Mucosa of descending colon (tissue), 3 donors: ENCODE measurements around the gene DCP1A. TPM values are rescaled to one million over a fixed set of nuclear protein-coding genes. Genes with fewer than 3 reads are reported as not detected.

Experiments used
- ATAC-seq: fragments of 200-7000 bp; cut with Tn5 transposase; one replicate; pipeline ENCODE4 v1.9.1; 2020; ENCODE audit warnings: mild to moderate bottlenecking, moderate library complexity
- DNase-seq, 3 donors: peaks; one replicate each; pipeline ENCODE4 v3.0.0-alpha.2; 2020
- H3K36me3 ChIP-seq: fragments of 200-600 bp; one replicate; pipeline ENCODE4 v1.8.0; 2021; ENCODE audit warnings: low read depth, mild to moderate bottlenecking
- H3K4me1 ChIP-seq: fragments of 200-600 bp; one replicate; pipeline ENCODE4 v1.8.0; 2021; ENCODE audit warnings: low read depth, mild to moderate bottlenecking
- H3K4me3 ChIP-seq: fragments of 200-600 bp; one replicate; pipeline ENCODE4 v1.8.0; 2021; ENCODE audit warnings: mild to moderate bottlenecking
- H3K9me3 ChIP-seq: fragments of 200-600 bp; one replicate; pipeline ENCODE4 v1.8.0; 2021; ENCODE audit warnings: mild to moderate bottlenecking
- intact Hi-C, 2 donors: fragments of 100-400 bp; cut with DNase I in 1 of 2; cut with micrococcal nuclease in 1 of 2; formaldehyde crosslinking; loops; one replicate each; pipeline versions ENCODE4 v1.11.0 to v1.11.1; 2022; cut with DNase I, micrococcal nuclease
- total RNA-seq, 3 donors: library from RNA; stranded (reverse); fragmentation: NEBNext Ultra II Directional in 2 of 3; extraction: Animal tissue kit (Norgen Biotek cat#: 25700) in 2 of 3; gene quantifications; one replicate each; pipeline versions ENCODE4 v1.2.1 to v1.2.4, GENCODE V29; 2021 to 2023
- TF ChIP-seq, protein P1 (sequence below): fragments of 200-600 bp; IDR thresholded peaks from one replicate; pipeline ENCODE4 v1.8.0; 2022; ENCODE audit warnings: antibody characterized with exemption, mild to moderate bottlenecking
- donor health status: DM: no; HTN: no; CAD: no; lungs with moderate emphysema.
- donor health status: DM: no; HTN: no; CAD: no.
- donor health status: DM: no; HTN: yes; CAD: no.

DCP1A gene
- total RNA-seq, 3 donors from 2014 or later: 20.7 to 28.2 (median 21.3) TPM

DNA sequence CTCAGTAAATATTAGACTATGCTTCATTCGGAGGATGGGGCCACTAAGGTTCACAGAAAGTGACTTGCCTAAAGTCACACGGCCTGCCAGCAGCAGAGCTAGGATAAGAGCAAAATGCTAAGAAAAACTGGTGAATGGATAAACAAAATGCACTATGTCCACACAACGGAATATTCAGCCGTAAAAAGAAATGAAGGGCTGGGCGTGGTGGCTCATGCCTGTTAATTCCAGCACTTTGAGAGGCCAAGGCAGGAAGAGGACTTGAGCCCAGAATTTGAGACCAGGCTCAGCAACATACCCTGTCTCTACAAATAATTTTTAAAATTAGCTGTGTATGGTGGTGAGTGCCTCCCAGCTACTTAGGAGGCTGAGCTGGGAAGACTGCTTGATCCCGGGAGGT is 99.2 kb downstream of the DCP1A start:
- intact Hi-C loops: no loop called here
- ATAC-seq: peak; percentile 19
- H3K36me3 ChIP-seq: no peaks in the 10 kb centered on the region
- TF ChIP-seq, protein P1, sequence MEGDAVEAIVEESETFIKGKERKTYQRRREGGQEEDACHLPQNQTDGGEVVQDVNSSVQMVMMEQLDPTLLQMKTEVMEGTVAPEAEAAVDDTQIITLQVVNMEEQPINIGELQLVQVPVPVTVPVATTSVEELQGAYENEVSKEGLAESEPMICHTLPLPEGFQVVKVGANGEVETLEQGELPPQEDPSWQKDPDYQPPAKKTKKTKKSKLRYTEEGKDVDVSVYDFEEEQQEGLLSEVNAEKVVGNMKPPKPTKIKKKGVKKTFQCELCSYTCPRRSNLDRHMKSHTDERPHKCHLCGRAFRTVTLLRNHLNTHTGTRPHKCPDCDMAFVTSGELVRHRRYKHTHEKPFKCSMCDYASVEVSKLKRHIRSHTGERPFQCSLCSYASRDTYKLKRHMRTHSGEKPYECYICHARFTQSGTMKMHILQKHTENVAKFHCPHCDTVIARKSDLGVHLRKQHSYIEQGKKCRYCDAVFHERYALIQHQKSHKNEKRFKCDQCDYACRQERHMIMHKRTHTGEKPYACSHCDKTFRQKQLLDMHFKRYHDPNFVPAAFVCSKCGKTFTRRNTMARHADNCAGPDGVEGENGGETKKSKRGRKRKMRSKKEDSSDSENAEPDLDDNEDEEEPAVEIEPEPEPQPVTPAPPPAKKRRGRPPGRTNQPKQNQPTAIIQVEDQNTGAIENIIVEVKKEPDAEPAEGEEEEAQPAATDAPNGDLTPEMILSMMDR: no peak
- H3K4me3 ChIP-seq: no peak overlapping the region
- DNase-seq: no peak
- no peaks in the 10 kb centered on the region for H3K9me3 ChIP-seq
- H3K4me1 ChIP-seq: peaks cover 9% of the 10 kb centered on the region

DNA sequence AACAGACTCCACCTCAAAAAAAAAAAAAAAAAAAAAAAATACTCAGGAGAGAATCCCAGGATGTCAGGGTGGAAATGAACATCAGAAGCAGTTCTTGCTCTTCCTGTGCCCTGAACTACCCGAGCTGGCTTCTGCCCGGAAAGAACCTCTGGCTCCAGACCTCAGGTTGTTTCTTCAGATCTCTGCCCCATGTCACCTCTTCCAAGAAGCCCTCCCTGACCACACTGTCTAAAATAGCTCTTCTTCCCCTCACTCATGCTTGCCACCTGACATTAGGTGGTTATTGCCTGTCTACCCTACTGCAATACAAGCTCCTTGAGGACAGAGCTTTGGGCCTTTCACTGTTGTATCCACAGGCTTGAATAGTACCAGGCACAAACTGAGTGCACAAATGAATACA is 99.7 kb downstream of the DCP1A start:
- ATAC-seq: no peak
- H3K9me3 ChIP-seq: no peaks in the 10 kb centered on the region
- no peak overlapping the region for H3K4me3 ChIP-seq
- H3K36me3 ChIP-seq: no peaks in the 10 kb centered on the region
- TF ChIP-seq, protein P1: no peak
- H3K4me1 ChIP-seq: peaks cover 7% of the 10 kb centered on the region
- intact Hi-C loops: no loop called here
- DNase-seq: no peak

DNA sequence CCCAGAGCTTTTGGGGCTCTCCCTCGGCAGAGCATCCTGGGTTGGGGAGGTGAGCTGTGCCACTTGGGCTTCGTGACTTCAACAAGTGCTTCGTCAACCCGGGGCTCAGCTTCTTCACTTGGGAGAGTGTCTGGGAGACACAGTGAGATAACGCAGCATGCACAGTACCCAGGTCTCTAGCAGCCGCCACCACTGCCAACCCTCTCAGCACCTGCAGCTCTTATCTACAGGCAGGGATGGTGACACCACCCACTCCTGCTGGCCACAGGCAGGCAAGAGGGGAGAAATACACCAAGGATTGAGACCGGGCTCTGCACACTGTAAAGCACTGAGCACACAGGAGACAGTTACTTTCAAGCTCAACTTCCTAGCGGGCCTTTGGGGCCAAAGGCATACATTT is 103.1 kb downstream of the DCP1A start:
- no peaks in the 10 kb centered on the region for H3K36me3 ChIP-seq
- peaks cover 4% of the 10 kb centered on the region for H3K4me1 ChIP-seq
- TF ChIP-seq, protein P1: no peak
- DNase-seq (no peak), ATAC-seq (peak; percentile 9)
- H3K4me3 ChIP-seq: no peak overlapping the region
- intact Hi-C loops: no loop called here
- no peaks in the 10 kb centered on the region for H3K9me3 ChIP-seq

DNA sequence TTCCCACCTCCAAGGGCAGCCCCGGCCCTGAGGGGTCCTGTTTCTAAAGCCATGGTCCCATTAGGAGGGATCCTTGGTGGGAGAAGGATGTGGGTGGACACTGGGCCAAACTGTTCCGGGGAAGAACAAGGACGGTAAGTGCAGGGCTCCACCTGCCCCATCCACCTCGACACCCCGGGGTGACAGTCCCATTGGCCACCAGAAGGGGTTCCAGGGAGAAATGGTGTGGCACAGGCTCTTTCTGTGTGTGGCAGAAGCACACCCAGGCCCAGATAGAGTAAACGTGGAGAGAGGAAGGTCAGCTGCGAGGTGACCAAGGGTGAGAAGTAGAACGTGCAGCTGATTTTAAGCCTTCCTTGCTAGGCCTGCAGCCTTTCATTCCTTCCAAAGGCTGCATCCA is 103.6 kb downstream of the DCP1A start:
- TF ChIP-seq, protein P1: no peak
- ATAC-seq: no peak
- intact Hi-C loops: no loop called here
- Histone ChIP-seq H3K4me3 (no peak overlapping the region), H3K36me3 (no peaks in the 10 kb centered on the region), H3K9me3 (no peaks in the 10 kb centered on the region), H3K4me1 (peaks cover 5% of the 10 kb centered on the region)
- DNase-seq: no peak

DNA sequence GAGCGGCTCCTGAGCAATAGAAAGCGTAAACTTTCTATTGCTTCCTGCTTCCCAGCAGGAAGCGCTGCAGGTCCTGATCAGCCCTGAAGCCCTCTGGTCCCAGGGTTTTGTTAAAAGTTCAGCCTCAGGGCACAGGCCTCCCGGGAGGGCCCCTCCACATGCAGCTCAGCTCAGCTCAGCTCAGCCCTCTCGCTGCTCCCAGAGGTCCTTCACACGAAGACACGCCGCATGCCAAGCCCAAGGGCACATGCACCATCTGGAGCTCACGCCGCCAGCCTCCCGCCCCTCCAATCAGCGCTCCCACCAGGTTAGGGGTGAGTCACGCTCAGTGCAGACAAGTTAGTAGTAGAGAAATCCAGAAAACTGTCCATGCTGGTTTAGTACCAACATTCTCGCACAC is 104.2 kb downstream of the DCP1A start:
- Histone ChIP-seq H3K36me3 (no peaks in the 10 kb centered on the region), H3K4me1 (peaks cover 8% of the 10 kb centered on the region), H3K4me3 (no peak overlapping the region), H3K9me3 (no peaks in the 10 kb centered on the region)
- DNase-seq (no peak), ATAC-seq (peak; percentile 45)
- intact Hi-C loops: no loop called here
- TF ChIP-seq, protein P1: no peak

DNA sequence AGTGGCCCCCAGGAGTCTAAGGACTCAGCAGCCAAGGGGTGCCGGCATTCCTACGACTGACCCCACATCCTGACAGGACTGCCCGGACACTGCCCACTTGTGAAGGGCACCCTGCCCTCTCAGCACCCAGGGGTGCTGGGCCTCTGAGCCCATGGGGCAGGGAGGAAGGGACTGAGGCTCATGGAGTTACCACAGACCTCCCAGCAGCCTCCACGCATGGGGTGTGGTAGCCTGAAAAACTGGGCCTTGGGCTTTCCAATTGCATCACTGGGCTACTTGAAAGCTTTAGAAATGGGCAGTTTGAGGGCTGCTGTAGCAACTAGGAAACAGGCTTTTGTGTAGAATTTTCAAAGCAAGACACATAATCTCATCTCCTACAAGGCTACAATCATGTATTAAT is 104.7 kb downstream of the DCP1A start:
- Histone ChIP-seq H3K9me3 (no peaks in the 10 kb centered on the region), H3K36me3 (no peaks in the 10 kb centered on the region), H3K4me1 (peaks cover 12% of the 10 kb centered on the region), H3K4me3 (no peak overlapping the region)
- intact Hi-C loops: no loop called here
- ATAC-seq (no peak), DNase-seq (no peak)
- TF ChIP-seq, protein P1: no peak
